DOHH2 (cell line): ENCODE data around the gene ANKRD13B.

Source experiments
- CTCF ChIP-seq: fragments of 200-600 bp; sonication (generic); IDR thresholded peaks from one replicate; pipeline ENCODE4 v1.5.1; 2014; ENCODE audit warnings: antibody characterized with exemption, mild to moderate bottlenecking, low read depth, low read length; ENCODE audit not compliant: poor library complexity, severe bottlenecking
- EZH2phosphoT487 ChIP-seq: fragments of 200-600 bp; sonication (generic); IDR thresholded peaks from 2 replicates; pipeline ENCODE4 v1.6.1; 2017; ENCODE audit warnings: borderline replicate concordance, mild to moderate bottlenecking, antibody characterized with exemption, low read length, moderate library complexity, mixed read lengths

GRCh38 chr17:29623283-29623647 lies 30.3 kb downstream of the ANKRD13B start:
- TF ChIP-seq CTCF (no peak), EZH2phosphoT487 (no peak)
